Lower leg skin (tissue), 3 donors: ENCODE measurements around the gene IFRD2.

ENCODE experiments used
- CTCF ChIP-seq, 3 donors: fragments of 450-650 bp; IDR thresholded peaks; one replicate each; pipeline ENCODE4 v1.5.1; 2016; ENCODE audit warnings: antibody characterized with exemption in 3 of 3, mild to moderate bottlenecking in 3 of 3, moderate library complexity in 2 of 3
- POLR2A ChIP-seq, 2 donors: fragments of 450-650 bp; IDR thresholded peaks; one replicate each; pipeline ENCODE4 v1.6.1; 2016 to 2017; ENCODE audit warnings: antibody characterized with exemption in 2 of 2, mild to moderate bottlenecking in 1 of 2, moderate library complexity in 1 of 2

- TF ChIP-seq POLR2A (IDR thresholded peaks at IDR 0.05) (no peak), CTCF (IDR thresholded peaks at IDR 0.05) (no peak)
These were observed 34.1 kb downstream of the IFRD2 start for GRCh38 chr3:50258029-50258680.
